HFFc6 (cell line): ENCODE data around the gene ATP6AP2. TPM values are rescaled to one million over a fixed set of nuclear protein-coding genes. Genes with fewer than 3 reads are reported as not detected.

Experiments used
- DNase-seq: peaks from one replicate; pipeline ENCODE4 v3.0.0-alpha.2; 2018
- H3K27ac Mint-ChIP-seq: 2 replicates; pipeline ENCODE4 v1.8.0; 2020; ENCODE audit warnings: mild to moderate bottlenecking, mixed read lengths
- H3K27me3 Mint-ChIP-seq: 2 replicates; pipeline ENCODE4 v1.8.0; 2021; ENCODE audit warnings: mild to moderate bottlenecking, moderate library complexity, mixed read lengths; ENCODE audit not compliant: insufficient read depth
- H3K36me3 Mint-ChIP-seq: 2 replicates; pipeline ENCODE4 v1.8.0; 2021; ENCODE audit warnings: low read depth, mixed read lengths
- H3K4me1 Mint-ChIP-seq: 2 replicates; pipeline ENCODE4 v1.8.0; 2020; ENCODE audit warnings: low read depth, mixed read lengths
- H3K4me3 Mint-ChIP-seq: 2 replicates; pipeline ENCODE4 v1.8.0; 2020; ENCODE audit warnings: mild to moderate bottlenecking, moderate library complexity, mixed read lengths
- H3K9me3 Mint-ChIP-seq: 2 replicates; pipeline ENCODE4 v1.8.0; 2020; ENCODE audit warnings: mild to moderate bottlenecking, mixed read lengths
- CTCF ChIP-seq: fragments of 200-600 bp; sonication (generic); IDR thresholded peaks from 2 replicates; pipeline ENCODE4 v1.5.0; 2021; ENCODE audit warnings: antibody characterized with exemption, mild to moderate bottlenecking
- total RNA-seq, 6 experiments: library from RNA; stranded (reverse); fragmentation: NEBNext Ultra II Directional; extraction: Animal tissue kit (Norgen Biotek cat#: 25700); gene quantifications; 2 replicates in 1 of 6; 3 replicates in 5 of 6; pipeline ENCODE4 v1.2.3, GENCODE V29; 2021

The ATP6AP2 gene
- total RNA-seq, 6 experiments from 2014 or later: 112 to 143 (median 123) TPM

DNA sequence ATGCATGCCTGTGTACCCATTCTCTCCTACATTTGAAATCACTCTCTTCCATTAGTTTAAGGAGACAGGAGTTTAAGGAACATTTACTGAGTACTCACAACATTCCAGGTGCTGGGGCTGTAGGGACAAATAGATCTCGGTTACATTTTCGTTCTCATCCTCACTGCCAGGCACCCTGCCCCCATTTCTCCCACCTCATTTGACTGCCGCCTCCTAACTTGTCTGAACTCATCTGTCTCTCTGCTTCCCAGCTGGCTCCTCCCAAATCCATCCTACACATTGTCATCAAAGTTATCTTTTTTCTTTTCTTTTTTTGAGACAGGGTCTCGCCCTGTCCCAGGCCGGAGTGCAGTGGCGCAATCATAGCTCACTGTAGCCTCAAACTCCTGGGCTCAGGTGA is 22.7 kb downstream of the ATP6AP2 start:
- no peak for TF ChIP-seq CTCF
- H3K27ac Mint-ChIP-seq: no peak overlapping the region
- H3K27me3 Mint-ChIP-seq: no peaks in the 10 kb centered on the region
- H3K4me1 Mint-ChIP-seq: no peaks in the 10 kb centered on the region; the same call in 1 of the 2 replicates
- H3K9me3 Mint-ChIP-seq: no peaks in the 10 kb centered on the region
- peaks cover 22% of the 10 kb centered on the region for H3K36me3 Mint-ChIP-seq
- no peak for DNase-seq
- H3K4me3 Mint-ChIP-seq: no peak overlapping the region

DNA sequence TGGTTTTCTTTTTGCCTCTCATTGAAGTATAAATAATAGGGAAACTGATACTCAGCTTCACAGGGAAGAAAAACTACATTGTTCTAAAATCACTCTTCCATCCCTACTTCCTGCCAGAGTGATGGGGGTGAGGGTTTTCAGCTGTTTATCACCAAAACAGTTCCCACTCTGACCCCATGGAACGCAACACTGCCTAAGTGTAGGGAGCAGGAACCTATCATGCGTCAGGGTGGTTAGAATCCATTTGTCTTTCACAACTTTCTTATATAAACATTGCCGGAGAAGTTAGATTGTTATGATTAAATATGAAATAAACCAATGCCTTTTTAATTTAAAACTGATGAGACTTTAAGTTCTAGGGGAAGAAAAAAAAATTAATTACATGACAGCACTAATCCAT is 26.6 kb downstream of the ATP6AP2 start:
- Mint-ChIP-seq H3K27ac (no peak overlapping the region), H3K9me3 (no peaks in the 10 kb centered on the region), H3K4me3 (no peak overlapping the region), H3K36me3 (peaks cover 6% of the 10 kb centered on the region), H3K4me1 (no peaks in the 10 kb centered on the region), H3K27me3 (no peaks in the 10 kb centered on the region)
- no peak for DNase-seq
- no peak for TF ChIP-seq CTCF

DNA sequence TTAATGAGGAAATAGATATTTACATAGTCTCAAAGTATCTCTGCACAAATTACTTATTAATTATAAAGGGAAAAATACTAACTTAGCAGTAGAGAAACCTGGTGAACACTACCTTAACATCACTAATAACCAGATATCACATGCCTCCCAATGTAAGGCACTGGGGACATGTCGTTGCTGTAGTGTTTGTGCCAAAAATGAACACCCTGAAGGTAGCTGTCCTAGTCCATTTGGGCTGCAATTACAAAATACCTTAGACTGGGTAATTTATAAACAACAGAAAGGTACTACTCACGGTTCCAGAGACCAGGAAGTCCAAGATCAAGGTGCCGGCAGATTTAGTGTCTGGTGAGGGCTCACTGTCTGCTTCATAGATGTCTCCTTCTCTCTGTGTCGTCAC is 31.7 kb downstream of the ATP6AP2 start:
- no peak overlapping the region for H3K4me3 Mint-ChIP-seq
- H3K27ac Mint-ChIP-seq: no peak overlapping the region
- no peaks in the 10 kb centered on the region for H3K27me3 Mint-ChIP-seq
- no peak for TF ChIP-seq CTCF
- no peaks in the 10 kb centered on the region for H3K9me3 Mint-ChIP-seq
- H3K4me1 Mint-ChIP-seq: no peaks in the 10 kb centered on the region
- DNase-seq: no peak
- H3K36me3 Mint-ChIP-seq: no peaks in the 10 kb centered on the region

GRCh38 chrX:40615976-40616375 is 35.2 kb downstream of the ATP6AP2 start:
- H3K4me1 Mint-ChIP-seq: no peaks in the 10 kb centered on the region
- H3K36me3 Mint-ChIP-seq: no peaks in the 10 kb centered on the region
- DNase-seq: no peak
- no peak overlapping the region for H3K27ac Mint-ChIP-seq
- no peaks in the 10 kb centered on the region for H3K27me3 Mint-ChIP-seq
- TF ChIP-seq CTCF: no peak
- no peak overlapping the region for H3K4me3 Mint-ChIP-seq
- no peaks in the 10 kb centered on the region for H3K9me3 Mint-ChIP-seq

DNA sequence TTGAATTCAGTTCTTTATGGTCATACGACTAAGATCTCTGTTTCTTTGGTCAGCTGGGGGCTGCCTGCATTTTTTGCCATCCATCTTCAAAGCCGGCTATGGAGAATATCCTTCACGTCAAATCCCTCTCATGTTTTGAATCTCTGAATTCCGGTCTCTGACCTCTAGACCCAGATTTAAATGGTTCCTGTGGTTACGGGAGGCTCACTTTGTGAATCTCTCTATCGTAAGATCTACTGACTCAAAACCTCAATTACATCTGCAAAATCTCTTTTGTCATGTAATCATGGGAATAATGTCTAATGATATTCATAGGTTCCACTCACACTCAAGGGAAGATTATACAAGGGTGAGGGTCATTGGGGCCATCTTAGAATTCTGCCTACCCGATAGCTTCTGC is 36.8 kb downstream of the ATP6AP2 start:
- TF ChIP-seq CTCF: no peak

More for the DNA sequence above, 36.8 kb downstream of the ATP6AP2 start:
- Mint-ChIP-seq H3K4me1 (no peaks in the 10 kb centered on the region), H3K9me3 (no peaks in the 10 kb centered on the region), H3K27me3 (no peaks in the 10 kb centered on the region), H3K27ac (no peak overlapping the region), H3K36me3 (no peaks in the 10 kb centered on the region), H3K4me3 (no peak overlapping the region)
- no peak for DNase-seq
